Lung (tissue), 12 donors: ENCODE measurements around the gene LIFR. TPM values are rescaled to one million over a fixed set of nuclear protein-coding genes. Genes with fewer than 3 reads are reported as not detected.
A peak's percentile ranks its signal among the peaks of the same experiment; 100 is the strongest.

Source experiments
- ATAC-seq: fragments of 200-7000 bp; cut with Tn5 transposase; one replicate; pipeline ENCODE4 v1.9.1; 2020; ENCODE audit warnings: moderate number of reproducible peaks; ENCODE audit not compliant: insufficient read depth, low FRiP score
- DNase-seq, 3 donors: peaks; one replicate each; pipeline ENCODE4 v3.0.0-alpha.2; 2013 to 2017
- H3K27ac ChIP-seq, 2 donors: one replicate each; pipeline ENCODE4 v1.5.1; 2013; ENCODE audit warnings: mild to moderate bottlenecking in 2 of 2, moderate library complexity in 2 of 2, control low read depth in 1 of 2, inconsistent platforms in 1 of 2, low read depth in 1 of 2, low read length in 1 of 2
- H3K27me3 ChIP-seq, 3 donors: one replicate each; pipeline ENCODE4 v1.5.1; 2013; ENCODE audit warnings: low read length in 2 of 3; ENCODE audit not compliant: control insufficient read depth in 3 of 3, insufficient read depth in 3 of 3
- H3K36me3 ChIP-seq, 4 donors: one replicate each; pipeline ENCODE4 v1.5.1; 2013; ENCODE audit warnings: low read length in 4 of 4, mild to moderate bottlenecking in 1 of 4, moderate library complexity in 1 of 4; ENCODE audit not compliant: control insufficient read depth in 4 of 4, insufficient read depth in 4 of 4
- H3K4me1 ChIP-seq, 5 donors: one replicate each; pipeline ENCODE4 v1.5.1; 2013; ENCODE audit warnings: low read length in 5 of 5, mild to moderate bottlenecking in 2 of 5, moderate library complexity in 1 of 5; ENCODE audit not compliant: control insufficient read depth in 5 of 5, insufficient read depth in 5 of 5
- H3K4me3 ChIP-seq: one replicate; pipeline ENCODE4 v1.5.1; 2013; ENCODE audit warnings: mild to moderate bottlenecking, control low read depth, moderate library complexity
- H3K9ac ChIP-seq, 2 donors: one replicate each; pipeline ENCODE4 v1.5.1; 2013; ENCODE audit warnings: low read length in 2 of 2, control low read depth in 1 of 2; ENCODE audit not compliant: insufficient read depth in 1 of 2
- H3K9me3 ChIP-seq, 4 donors: one replicate each; pipeline ENCODE4 v1.5.1; 2013; ENCODE audit warnings: low read length in 3 of 4, mild to moderate bottlenecking in 1 of 4, moderate library complexity in 1 of 4; ENCODE audit not compliant: control insufficient read depth in 4 of 4, insufficient read depth in 3 of 4
- CTCF ChIP-seq: IDR thresholded peaks from 2 replicates; pipeline ENCODE4 v1.5.1; 2012; ENCODE audit warnings: mild to moderate bottlenecking; ENCODE audit errors: control extremely low read depth, extremely low read depth
- WGBS, 2 donors: extraction: QIAGEN DNeasy Blood & Tissue Kit; methylation state at CpG; one replicate each; pipeline ENCODE4 v1.1.7; 2013; 5-methylcytosine and 5-hydroxymethylcytosine counted together
- polyA plus RNA-seq, 2 donors: library from polyadenylated mRNA; stranded (reverse); fragments of 200-250 nt; gene quantifications; one replicate each; pipeline ENCODE4 v1.2.1, GENCODE V29; 2013
- total RNA-seq, 2 donors: library from RNA; depleted of rRNA in 1 of 2; stranded (reverse); fragments of >200 nt in 1 of 2; gene quantifications; one replicate each; pipeline ENCODE4 v1.2.1, GENCODE V29; 2014 to 2021
- donor health status: control.
- donor health status: control.
- donor health status: Bipolar disorder and iron deficiency.
- donor health status: healthy.
- donor health status: DM: yes; HTN: yes; CAD: no.

LIFR gene
- total and polyA plus RNA-seq, 4 donors: 14.2 to 345 (median 37.8) TPM

- peak; percentile 30 for ATAC-seq
- H3K27ac ChIP-seq: peak overlapping the region in 1 of 2 donors; percentile 52
- H3K4me3 ChIP-seq: no peak overlapping the region
Measured at GRCh38 chr5:38551030-38552017, 5.1 kb downstream of the LIFR start.

GRCh38 chr5:38548064-38548759 lies 8.2 kb downstream of the LIFR start:
- peak overlapping the region in 1 of 2 donors; percentile 29 for H3K27ac ChIP-seq
- 39 to 42% methylated on average over 1 of the region's 1 CpG for WGBS, 2 donors

More at GRCh38 chr5:38551030-38552017, 5.1 kb downstream of the LIFR start:
- 43 to 52% methylated on average over 10 of the region's 10 CpGs for whole genome bisulfite sequencing, 2 donors
- peaks cover 0 to 12% (median 0%) of the 10 kb centered on the region in 4 donors for H3K36me3 ChIP-seq
- peak overlapping the region in 1 of 2 donors; percentile 17 for H3K9ac ChIP-seq
- peaks cover 7 to 72% (median 33%) of the 10 kb centered on the region in 5 donors for H3K4me1 ChIP-seq
- H3K27me3 ChIP-seq: no peaks in the 10 kb centered on the region
- peak; percentile 24 for TF ChIP-seq CTCF
- no peaks in the 10 kb centered on the region for H3K9me3 ChIP-seq
- DNase-seq: peak in 2 of 3 donors; percentile 70 to 80

GRCh38 chr5:38547257-38547656 lies 9.2 kb downstream of the LIFR start:
- no peak overlapping the region for H3K9ac ChIP-seq
- 66 to 67% methylated on average over 4 of the region's 4 CpGs for WGBS, 2 donors
- TF ChIP-seq CTCF: no peak
- H3K27ac ChIP-seq: no peak overlapping the region
- peaks cover 11 to 56% (median 25%) of the 10 kb centered on the region in 5 donors for H3K4me1 ChIP-seq
- H3K27me3 ChIP-seq: no peaks in the 10 kb centered on the region
- ATAC-seq (no peak), DNase-seq (no peak)
- H3K4me3 ChIP-seq: no peak overlapping the region
- peaks cover 0 to 2% (median 0%) of the 10 kb centered on the region in 4 donors for H3K36me3 ChIP-seq
- H3K9me3 ChIP-seq: peaks cover 0 to 2% (median 0%) of the 10 kb centered on the region in 4 donors

More at GRCh38 chr5:38548064-38548759, 8.2 kb downstream of the LIFR start:
- ATAC-seq (no peak), DNase-seq (no peak)
- Histone ChIP-seq H3K4me1 (peaks cover 12 to 65% (median 25%) of the 10 kb centered on the region in 5 donors), H3K9ac (peak overlapping the region in 1 of 2 donors; percentile 48), H3K36me3 (peaks cover 0 to 2% (median 0%) of the 10 kb centered on the region in 4 donors), H3K9me3 (peaks cover 0 to 2% (median 0%) of the 10 kb centered on the region in 4 donors), H3K27me3 (no peaks in the 10 kb centered on the region), H3K4me3 (no peak overlapping the region)
- no peak for TF ChIP-seq CTCF
